HG03103 (cell line): ENCODE measurements around the gene THRAP3.

ENCODE experiments used
- ATAC-seq: cut with Tn5 transposase; IDR thresholded peaks from one replicate; pipeline ENCODE4 v1.9.1; 2021; ENCODE audit warnings: low read depth; ENCODE audit not compliant: unreplicated experiment

THRAP3 gene

GRCh38 chr1:36295390-36295789 is 71.1 kb downstream of the THRAP3 start:
- no peak for ATAC-seq

- no peak for ATAC-seq
Observed at GRCh38 chr1:36297062-36297461, 72.8 kb downstream of the THRAP3 start.

- no peak for ATAC-seq
Observed at GRCh38 chr1:36298640-36299039, 74.4 kb downstream of the THRAP3 start.

GRCh38 chr1:36300526-36300925 is 76.3 kb downstream of the THRAP3 start:
- ATAC-seq: no peak

- ATAC-seq: no peak
Observed at GRCh38 chr1:36301220-36301619, 77.0 kb downstream of the THRAP3 start.

- no peak for ATAC-seq
Observed at GRCh38 chr1:36303244-36303643, 79.0 kb downstream of the THRAP3 start.

- ATAC-seq: no peak
Observed at GRCh38 chr1:36303650-36304360, 79.6 kb downstream of the THRAP3 start.

- ATAC-seq: no peak
Observed at GRCh38 chr1:36304521-36304920, 80.3 kb downstream of the THRAP3 start.

- ATAC-seq: no peak
Observed at GRCh38 chr1:36304970-36305914, 81.0 kb downstream of the THRAP3 start.

- no peak for ATAC-seq
Observed at GRCh38 chr1:36305915-36306209, 81.6 kb downstream of the THRAP3 start.

GRCh38 chr1:36306210-36306901 is 82.1 kb downstream of the THRAP3 start, which contains the start of gene SH3D21:
TSS of gene SH3D21 (plus strand) at chr1:36306368. CDS start at chr1:36306421, 53 bp downstream.
- ATAC-seq: peak; percentile 11

GRCh38 chr1:36306902-36307456 is 82.7 kb downstream of the THRAP3 start:
- ATAC-seq: peak; percentile 96

GRCh38 chr1:36307601-36308330 is 83.5 kb downstream of the THRAP3 start:
- ATAC-seq: no peak

- no peak for ATAC-seq
Observed at GRCh38 chr1:36309397-36309796, 85.2 kb downstream of the THRAP3 start.

GRCh38 chr1:36320291-36320761 is 96.1 kb downstream of the THRAP3 start:
- no peak for ATAC-seq

GRCh38 chr1:36320767-36321118 is 96.5 kb downstream of the THRAP3 start:
- no peak for ATAC-seq

GRCh38 chr1:36321119-36321951 is 97.1 kb downstream of the THRAP3 start:
- no peak for ATAC-seq

GRCh38 chr1:36322041-36322785 is 98.0 kb downstream of the THRAP3 start:
- no peak for ATAC-seq
